Endothelial cell of umbilical vein (primary cell): ENCODE results near the gene DIDO1. TPM values are rescaled to one million over a fixed set of nuclear protein-coding genes. Genes with fewer than 3 reads are reported as not detected.

Experiments used
- BruUV-seq: library from RNA; stranded (reverse); fragments of 400-500 nt; replicated peaks from 2 replicates; lab custom pipeline; 2021; lab: Mats Ljungman, UMichigan
- CTCF ChIA-PET: fragments of 300-600, 350-600 bp; sonication (Branson Sonifier 250); formaldehyde crosslinking; loops from one replicate; lab custom pipeline; 2021; ENCODE audit warnings: antibody characterized with exemption, inconsistent platforms; lab: Charles Lee
- POLR2A ChIA-PET: fragments of 300-600, 350-600 bp; sonication (Branson Sonifier 250); formaldehyde crosslinking; loops from one replicate; lab custom pipeline; 2021; ENCODE audit warnings: antibody characterized with exemption, inconsistent platforms; lab: Charles Lee
- DNase-seq: peaks from one replicate; pipeline ENCODE4 v3.0.0-alpha.2; 2011; ENCODE audit warnings: low read depth, low spot score
- FAIRE-seq: peaks from 2 replicates; lab custom pipeline; 2011; peaks lifted over from hg19 to GRCh38; lab: Jason Lieb, UNC
- H2AFZ ChIP-seq: 2 replicates; pipeline ENCODE4 v1.6.0; 2012; ENCODE audit warnings: low read depth, low read length, control low read depth, inconsistent platforms
- H3K27ac ChIP-seq: 2 replicates; pipeline ENCODE4 v1.5.1; 2011; ENCODE audit warnings: low read depth, mild to moderate bottlenecking, control low read depth, low read length, moderate library complexity; ENCODE audit not compliant: insufficient read depth
- H3K27me3 ChIP-seq, 2 experiments: 2 replicates each; pipeline versions ENCODE4 v1.6.0 to v1.6.1; 2011; ENCODE audit warnings: low read length in 2 of 2, mixed read lengths in 1 of 2; ENCODE audit not compliant: control insufficient read depth in 2 of 2, insufficient read depth in 2 of 2
- H3K36me3 ChIP-seq, 2 experiments: 2 replicates in 1 of 2; 3 replicates in 1 of 2; pipeline ENCODE4 v1.5.1; 2011; ENCODE audit warnings: low read length in 2 of 2, mild to moderate bottlenecking in 1 of 2, moderate library complexity in 1 of 2; ENCODE audit not compliant: control insufficient read depth in 2 of 2, insufficient read depth in 2 of 2; ENCODE audit errors: extremely low read depth in 1 of 2
- H3K4me1 ChIP-seq: 3 replicates; pipeline ENCODE4 v1.5.1; 2011; ENCODE audit warnings: mild to moderate bottlenecking, low read length; ENCODE audit not compliant: control insufficient read depth, insufficient read depth; ENCODE audit errors: extremely low read depth
- H3K4me2 ChIP-seq: 2 replicates; pipeline ENCODE4 v1.6.1; 2011; ENCODE audit warnings: low read length, control low read depth, mixed read lengths; ENCODE audit not compliant: insufficient read depth
- H3K4me3 ChIP-seq, 3 experiments: fragments of 200-600 bp in 1 of 3; sonication (generic), shearing (Covaris generic) in 1 of 3; replicated peaks in 1 of 3; 2 replicates each; pipeline ENCODE4 v1.5.1; 2011 to 2016; ENCODE audit warnings: control low read depth in 3 of 3, low read length in 3 of 3, mild to moderate bottlenecking in 2 of 3, inconsistent platforms in 1 of 3, low read depth in 1 of 3, moderate library complexity in 1 of 3; ENCODE audit not compliant: insufficient read depth in 1 of 3
- H3K79me2 ChIP-seq: 2 replicates; pipeline ENCODE4 v1.6.0; 2012; ENCODE audit warnings: low read length, inconsistent platforms; ENCODE audit not compliant: control insufficient read depth, insufficient read depth
- H3K9ac ChIP-seq: replicated peaks from 2 replicates; pipeline ENCODE3; 2011; ENCODE audit warnings: low read length, control low read depth; ENCODE audit not compliant: insufficient read depth; ENCODE audit errors: extremely low read depth
- H3K9me1 ChIP-seq: replicated peaks from 3 replicates; pipeline ENCODE4 v1.6.0; 2011; ENCODE audit warnings: mild to moderate bottlenecking, low read length; ENCODE audit not compliant: control insufficient read depth, insufficient read depth; ENCODE audit errors: extremely low read depth
- H3K9me3 ChIP-seq: replicated peaks from 2 replicates; pipeline ENCODE4 v1.5.1; 2012; ENCODE audit warnings: low read length, inconsistent platforms; ENCODE audit not compliant: control insufficient read depth, insufficient read depth
- H4K20me1 ChIP-seq: replicated peaks from 2 replicates; pipeline ENCODE3; 2011; ENCODE audit warnings: mild to moderate bottlenecking, low read length; ENCODE audit not compliant: control insufficient read depth, insufficient read depth; ENCODE audit errors: extremely low read depth
- CTCF ChIP-seq, 2 donors: IDR thresholded peaks; 1 replicate in 1 of 2; 2 replicates in 1 of 2; pipeline ENCODE4 v1.5.1; 2011; ENCODE audit warnings: low read length in 2 of 2, mild to moderate bottlenecking in 2 of 2, moderate library complexity in 2 of 2, control low read depth in 1 of 2, inconsistent platforms in 1 of 2, low read depth in 1 of 2; ENCODE audit not compliant: insufficient read depth in 1 of 2; ENCODE audit errors: extremely low read depth in 1 of 2
- EZH2 ChIP-seq: IDR thresholded peaks from 2 replicates; pipeline ENCODE4 v1.6.1; 2012; ENCODE audit warnings: borderline replicate concordance, low read depth, mild to moderate bottlenecking, moderate library complexity, low read length, inconsistent platforms; ENCODE audit not compliant: severe bottlenecking
- GATA2 ChIP-seq: IDR thresholded peaks from 2 replicates; pipeline ENCODE4 v1.7.0; 2011; ENCODE audit warnings: low read depth, mild to moderate bottlenecking, moderate library complexity, mixed read lengths, low read length; ENCODE audit not compliant: insufficient read length, insufficient read depth
- JUN ChIP-seq: IDR thresholded peaks from 2 replicates; pipeline ENCODE4 v1.6.1; 2011; ENCODE audit warnings: borderline replicate concordance, low read depth; ENCODE audit not compliant: insufficient read length, insufficient read depth
- MAX ChIP-seq: IDR thresholded peaks from 2 replicates; pipeline ENCODE4 v1.6.1; 2011; ENCODE audit not compliant: insufficient read depth, insufficient read length
- MYC ChIP-seq: IDR thresholded peaks from one replicate; pipeline ENCODE4 v1.6.1; 2011; ENCODE audit warnings: mild to moderate bottlenecking, low read depth, low read length
- POLR2AphosphoS5 ChIP-seq: IDR thresholded peaks from 2 replicates; pipeline ENCODE4 v1.6.1; 2012; ENCODE audit warnings: low read depth, mild to moderate bottlenecking, control low read depth, low read length, moderate library complexity; ENCODE audit not compliant: insufficient read depth
- dilution Hi-C: fragments of 300-500 bp; cut with MboI; formaldehyde crosslinking; loops from one replicate; pipeline ENCODE4 v1.15.0; 2019; ENCODE audit warnings: low sequenced_read_pairs; ENCODE audit not compliant: extremely low pct_ligation_motif_present
- intact Hi-C: fragments of 100-400 bp; cut with micrococcal nuclease; formaldehyde crosslinking; loops from one replicate; pipeline ENCODE4 v1.10.0; 2022
- polyA plus RNA-seq, 4 experiments: library from polyadenylated mRNA; depleted of rRNA in 3 of 4; stranded (reverse) in 3 of 4; unstranded in 1 of 4; fragments of >200 nt; gene quantifications; 2 replicates each; pipeline versions ENCODE4 v1.2.1 to v1.2.3, GENCODE V29; 2011 to 2012; ENCODE audit warnings: missing spikeins in 1 of 4
- total RNA-seq: library from RNA; stranded (reverse); gene quantifications from 2 replicates; pipeline ENCODE4 v1.2.3, GENCODE V29; 2021

Gene DIDO1
- total and polyA plus RNA-seq, 2 donors (not counting 3 experiments of a cell fraction or from before 2014, with no cell fraction given), result 22.1 to 51.2 TPM

GRCh38 chr20:62861726-62862336 is 64.5 kb downstream of the DIDO1 start, which contains the start of gene TCFL5:
Gene TCFL5 (minus strand): TSS chr20:62861822. CDS start chr20:62861670, 152 bp downstream.
- Histone ChIP-seq H4K20me1 (no peaks in the 10 kb centered on the region), H3K9me3 (no peaks in the 10 kb centered on the region), H3K9ac (peak within 1 kb of the TSS; percentile 19), H3K9me1 (no peaks in the 10 kb centered on the region), H3K4me3 (peak within 1 kb of the TSS; percentile 51 to 64 (median 56)), H3K27me3 (peaks cover 0 to 3% of the 10 kb centered on the region in 2 experiments), H3K79me2 (peaks cover 16% of the 10 kb centered on the region), H2AFZ (peak within 1 kb of the TSS; percentile 83), H3K36me3 (peaks cover 0 to 4% of the 10 kb centered on the region in 2 experiments), H3K4me1 (peaks cover 10% of the 10 kb centered on the region), H3K27ac (no peak within 1 kb of the TSS), H3K4me2 (peak within 1 kb of the TSS; percentile 70)
- intact Hi-C loops, result no loop called here
- CTCF ChIA-PET, result interaction anchor here (0.7 to 1.6 kb wide), 7 partner anchors 9 to 469 kb away, joined by 3 to 9 read pairs (median 3); no protein-coding TSS in a partner anchor
- POLR2A ChIA-PET, result no interaction called here
- BruUV-seq, result no TSS peak
- DNase-seq, result peak; percentile 86
- FAIRE-seq, result peak; percentile 93
- TF ChIP-seq JUN (no peak), POLR2AphosphoS5 (peak; percentile 28), EZH2 (no peak), MAX (peak; percentile 74), MYC (no peak), CTCF (IDR thresholded peaks at IDR 0.05; ENCODE audit: extremely low read depth in 1 of 2, insufficient read depth in 1 of 2, low read depth in 1 of 2, low read length in 2 of 2) (no peak), GATA2 (no peak)
- dilution Hi-C loops, result no loop called here
